Measurements from ENCODE around the gene FES. TPM values are rescaled to one million over a fixed set of nuclear protein-coding genes. Genes with fewer than 3 reads are reported as not detected.

FES gene
- total and polyA plus RNA-seq, 2 of the 13 experiments (the other 11 are each of a cell fraction or from before 2014, with no cell fraction given), result 4.0 to 9.5 TPM

- ChIA-PET POLR2A (interaction anchor here (1.7 to 3.3 kb wide), 2 partner anchors 10 to 21 kb away, joined by 6 to 17 read pairs; no protein-coding TSS in a partner anchor), CTCF (ENCODE audit: low intra/inter-chr PET ratio, low total read pairs) (no interaction called here)
- Histone ChIP-seq H3K79me2 (ENCODE audit: insufficient read depth, low read length) (no peaks in the 10 kb centered on the region), H2AFZ (ENCODE audit: low read length) (no peak overlapping the region), H3K36me3 (replicated peaks in 1 of 2; ENCODE audit: control insufficient read depth in 1 of 2, insufficient read depth in 2 of 2, low read length in 2 of 2) (no peaks in the 10 kb centered on the region), H3K4me2 (ENCODE audit: low read depth, low read length) (no peak overlapping the region), H3K9ac (ENCODE audit: insufficient read depth, low read depth, low read length) (no peak overlapping the region), H3K27me3 (ENCODE audit: control insufficient read depth in 1 of 2, insufficient read depth in 2 of 2, low read length in 2 of 2) (peaks cover 0 to 44% of the 10 kb centered on the region in 2 experiments; a peak in 4 of 5 replicates), H3K27ac (ENCODE audit: extremely low read length, insufficient read depth, low read length) (no peak overlapping the region), H3K4me3 (replicated peaks in 1 of 3; ENCODE audit: insufficient read depth in 1 of 3, low read depth in 2 of 3, low read length in 3 of 3) (no peak overlapping the region), H3K4me1 (ENCODE audit: insufficient read depth, low read length) (peaks cover 81% of the 10 kb centered on the region), H4K20me1 (ENCODE audit: insufficient read depth, low read length) (0 out of 2 replicates have a peak, but pooled peaks cover 2% of the 10 kb centered on the region), H3K9me3 (ENCODE audit: low read length) (no peaks in the 10 kb centered on the region)
- no TSS peak for BruUV-seq (replicated peaks)
- in situ Hi-C loops (cut with HindIII; ENCODE audit: extremely low pct_ligation_motif_present, low pct_unique_long_range_greater_than_20kb), result no loop called here
- no peak for DNase-seq (ENCODE audit: low spot score)
- TF ChIP-seq ZKSCAN8 (CRISPR knock-in tag; IDR thresholded peaks at IDR 0.05; ENCODE audit: borderline replicate concordance) (no peak), TCF7L2 (IDR thresholded peaks at IDR 0.05; ENCODE audit: low read depth, low read length) (no peak), ZNF234 (CRISPR knock-in tag; conservative IDR thresholded peaks at IDR 0.05) (no peak), ZNF746 (CRISPR knock-in tag; IDR thresholded peaks at IDR 0.05) (no peak), HIC2 (CRISPR knock-in tag; IDR thresholded peaks at IDR 0.05; ENCODE audit: low read depth) (no peak), PHB2 (IDR thresholded peaks at IDR 0.05; ENCODE audit: partially characterized antibody) (no peak), CEBPG (CRISPR knock-in tag; IDR thresholded peaks at IDR 0.05) (no peak), MXD4 (CRISPR knock-in tag; IDR thresholded peaks at IDR 0.05) (no peak), ZNF577 (CRISPR knock-in tag; IDR thresholded peaks at IDR 0.05; ENCODE audit: borderline replicate concordance, low read depth) (no peak), RNF2 (conservative IDR thresholded peaks at IDR 0.05; ENCODE audit: low read depth) (no peak), ZZZ3 (CRISPR knock-in tag; IDR thresholded peaks at IDR 0.05; ENCODE audit: borderline replicate concordance) (no peak), KAT8 (CRISPR knock-in tag; IDR thresholded peaks at IDR 0.05) (no peak), ATF7-NPFF (CRISPR knock-in tag; IDR thresholded peaks at IDR 0.05; ENCODE audit: low read depth) (no peak), EED (CRISPR knock-in tag; IDR thresholded peaks at IDR 0.05) (no peak), ZMYM4 (CRISPR knock-in tag; IDR thresholded peaks at IDR 0.05) (no peak), ZFY (CRISPR knock-in tag; IDR thresholded peaks at IDR 0.05) (no peak)
- TF ChIP-seq, protein P1, sequence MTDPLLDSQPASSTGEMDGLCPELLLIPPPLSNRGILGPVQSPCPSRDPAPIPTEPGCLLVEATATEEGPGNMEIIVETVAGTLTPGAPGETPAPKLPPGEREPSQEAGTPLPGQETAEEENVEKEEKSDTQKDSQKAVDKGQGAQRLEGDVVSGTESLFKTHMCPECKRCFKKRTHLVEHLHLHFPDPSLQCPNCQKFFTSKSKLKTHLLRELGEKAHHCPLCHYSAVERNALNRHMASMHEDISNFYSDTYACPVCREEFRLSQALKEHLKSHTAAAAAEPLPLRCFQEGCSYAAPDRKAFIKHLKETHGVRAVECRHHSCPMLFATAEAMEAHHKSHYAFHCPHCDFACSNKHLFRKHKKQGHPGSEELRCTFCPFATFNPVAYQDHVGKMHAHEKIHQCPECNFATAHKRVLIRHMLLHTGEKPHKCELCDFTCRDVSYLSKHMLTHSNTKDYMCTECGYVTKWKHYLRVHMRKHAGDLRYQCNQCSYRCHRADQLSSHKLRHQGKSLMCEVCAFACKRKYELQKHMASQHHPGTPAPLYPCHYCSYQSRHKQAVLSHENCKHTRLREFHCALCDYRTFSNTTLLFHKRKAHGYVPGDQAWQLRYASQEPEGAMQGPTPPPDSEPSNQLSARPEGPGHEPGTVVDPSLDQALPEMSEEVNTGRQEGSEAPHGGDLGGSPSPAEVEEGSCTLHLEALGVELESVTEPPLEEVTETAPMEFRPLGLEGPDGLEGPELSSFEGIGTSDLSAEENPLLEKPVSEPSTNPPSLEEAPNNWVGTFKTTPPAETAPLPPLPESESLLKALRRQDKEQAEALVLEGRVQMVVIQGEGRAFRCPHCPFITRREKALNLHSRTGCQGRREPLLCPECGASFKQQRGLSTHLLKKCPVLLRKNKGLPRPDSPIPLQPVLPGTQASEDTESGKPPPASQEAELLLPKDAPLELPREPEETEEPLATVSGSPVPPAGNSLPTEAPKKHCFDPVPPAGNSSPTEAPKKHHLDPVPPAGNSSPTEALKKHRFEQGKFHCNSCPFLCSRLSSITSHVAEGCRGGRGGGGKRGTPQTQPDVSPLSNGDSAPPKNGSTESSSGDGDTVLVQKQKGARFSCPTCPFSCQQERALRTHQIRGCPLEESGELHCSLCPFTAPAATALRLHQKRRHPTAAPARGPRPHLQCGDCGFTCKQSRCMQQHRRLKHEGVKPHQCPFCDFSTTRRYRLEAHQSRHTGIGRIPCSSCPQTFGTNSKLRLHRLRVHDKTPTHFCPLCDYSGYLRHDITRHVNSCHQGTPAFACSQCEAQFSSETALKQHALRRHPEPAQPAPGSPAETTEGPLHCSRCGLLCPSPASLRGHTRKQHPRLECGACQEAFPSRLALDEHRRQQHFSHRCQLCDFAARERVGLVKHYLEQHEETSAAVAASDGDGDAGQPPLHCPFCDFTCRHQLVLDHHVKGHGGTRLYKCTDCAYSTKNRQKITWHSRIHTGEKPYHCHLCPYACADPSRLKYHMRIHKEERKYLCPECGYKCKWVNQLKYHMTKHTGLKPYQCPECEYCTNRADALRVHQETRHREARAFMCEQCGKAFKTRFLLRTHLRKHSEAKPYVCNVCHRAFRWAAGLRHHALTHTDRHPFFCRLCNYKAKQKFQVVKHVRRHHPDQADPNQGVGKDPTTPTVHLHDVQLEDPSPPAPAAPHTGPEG (CRISPR knock-in tag; IDR thresholded peaks at IDR 0.05), result no peak
- intact Hi-C loops (cut with micrococcal nuclease; ENCODE audit: unreplicated experiment), result no loop called here
- 46% methylated on average over 4 of the region's 4 CpGs for WGBS (ENCODE audit: low lambda C conversion rate)
- FAIRE-seq, result no peak
- ATAC-seq, result no peak
Measured at GRCh38 chr15:90863987-90864386, 20.3 kb upstream of the FES start.

Data from HepG2 (cell line).